HepG2 (cell line): ENCODE results near the gene LRRC43. TPM values are rescaled to one million over a fixed set of nuclear protein-coding genes. Genes with fewer than 3 reads are reported as not detected.

Experiments used
- KAT7 ChIP-seq: IDR thresholded peaks from 2 replicates; pipeline ENCODE4 v1.6.1; 2018; ENCODE audit warnings: borderline replicate concordance, missing compliant biosample characterization
- KLF13 ChIP-seq: sonication (generic); formaldehyde crosslinking; IDR thresholded peaks from 2 replicates; pipeline ENCODE4 v1.4.0; 2020; ENCODE audit warnings: mild to moderate bottlenecking, missing genetic modification reagents
- NPAS2 ChIP-seq: sonication (generic); formaldehyde crosslinking; IDR thresholded peaks from 2 replicates; pipeline ENCODE4 v1.8.0; 2022; ENCODE audit warnings: mild to moderate bottlenecking, missing genetic modification reagents, borderline replicate concordance
- RXRA ChIP-seq: sonication (generic); formaldehyde crosslinking; IDR thresholded peaks from 2 replicates; pipeline ENCODE4 v1.5.1; 2020; ENCODE audit warnings: missing genetic modification reagents
- SMAD3 ChIP-seq: sonication (generic); formaldehyde crosslinking; IDR thresholded peaks from 2 replicates; pipeline ENCODE4 v1.4.0; 2020; ENCODE audit warnings: missing genetic modification reagents
- SMC3 ChIP-seq: IDR thresholded peaks from 2 replicates; pipeline ENCODE4 v1.6.1; 2011; ENCODE audit warnings: low read length, improper control_type of control experiment
- SP4 ChIP-seq: sonication (generic); formaldehyde crosslinking; IDR thresholded peaks from 2 replicates; pipeline ENCODE4 v1.8.1; 2023; ENCODE audit warnings: mild to moderate bottlenecking, missing genetic modification reagents
- SRY ChIP-seq: sonication (generic); formaldehyde crosslinking; IDR thresholded peaks from 2 replicates; pipeline ENCODE4 v1.8.0; 2022; ENCODE audit warnings: mild to moderate bottlenecking, missing genetic modification reagents
- U2AF1 ChIP-seq: fragments of 200-400 bp; formaldehyde crosslinking; optimal IDR thresholded peaks from 2 replicates; pipeline ENCODE3; 2017; ENCODE audit warnings: mild to moderate bottlenecking, low read depth, low read length
- ZNF124 ChIP-seq: sonication (generic); formaldehyde crosslinking; IDR thresholded peaks from 2 replicates; pipeline ENCODE4 v1.4.0; 2020; ENCODE audit warnings: missing genetic modification reagents
- ZNF20 ChIP-seq: sonication (generic); formaldehyde crosslinking; IDR thresholded peaks from 2 replicates; pipeline ENCODE4 v1.4.0; 2020; ENCODE audit warnings: mild to moderate bottlenecking, moderate library complexity, missing genetic modification reagents
- ZNF230 ChIP-seq: sonication (generic); formaldehyde crosslinking; IDR thresholded peaks from 2 replicates; pipeline ENCODE4 v1.4.0; 2020; ENCODE audit warnings: mild to moderate bottlenecking, missing genetic modification reagents
- ZNF34 ChIP-seq: sonication (generic); formaldehyde crosslinking; IDR thresholded peaks from 2 replicates; pipeline ENCODE4 v1.4.0; 2020; ENCODE audit warnings: mild to moderate bottlenecking, missing genetic modification reagents, borderline replicate concordance
- ZNF558 ChIP-seq: sonication (generic); formaldehyde crosslinking; IDR thresholded peaks from 2 replicates; pipeline ENCODE4 v1.9.0; 2022; ENCODE audit warnings: mild to moderate bottlenecking, missing genetic modification reagents, borderline replicate concordance
- ZNF660 ChIP-seq: sonication (generic); formaldehyde crosslinking; IDR thresholded peaks from 2 replicates; pipeline ENCODE4 v1.5.1; 2020; ENCODE audit warnings: mild to moderate bottlenecking, low read depth, missing genetic modification reagents, borderline replicate concordance
- ZNF678 ChIP-seq: sonication (generic); formaldehyde crosslinking; IDR thresholded peaks from 2 replicates; pipeline ENCODE4 v1.4.0; 2020; ENCODE audit warnings: mild to moderate bottlenecking, missing genetic modification reagents
- polyA plus RNA-seq, 8 experiments: library from polyadenylated mRNA; depleted of rRNA in 3 of 8; stranded (reverse) in 7 of 8; unstranded in 1 of 8; fragments of >200 nt; fragmentation: Illumina TruSeq in 4 of 8; extraction: Trizol in 4 of 8; gene quantifications; 2 replicates each; pipeline versions ENCODE4 v1.2.1 to v1.2.3, GENCODE V29; 2011 to 2016; ENCODE audit warnings: low read depth in 4 of 8, missing spikeins in 1 of 8, mixed read lengths in 1 of 8; ENCODE audit not compliant: insufficient read depth in 1 of 8
- total RNA-seq, 5 experiments: library from RNA; depleted of rRNA; stranded (reverse); fragments of >200 nt; fragmentation: Illumina TruSeq; extraction: Trizol; gene quantifications; 2 replicates each; pipeline ENCODE4 v1.2.3, GENCODE V29; 2016; ENCODE audit warnings: low read depth in 1 of 5
- TF ChIP-seq, protein P1 (sequence below): sonication (generic); formaldehyde crosslinking; IDR thresholded peaks from 2 replicates; pipeline ENCODE4 v1.5.0; 2020; ENCODE audit warnings: missing genetic modification reagents
- TF ChIP-seq, protein P2 (sequence below): sonication (generic); formaldehyde crosslinking; IDR thresholded peaks from 2 replicates; pipeline ENCODE4 v1.5.0; 2020; ENCODE audit warnings: missing genetic modification reagents
- TF ChIP-seq, protein P3 (sequence below): sonication (generic); formaldehyde crosslinking; IDR thresholded peaks from 2 replicates; pipeline ENCODE4 v1.9.0; 2021; ENCODE audit warnings: mild to moderate bottlenecking, missing genetic modification reagents
- TF ChIP-seq, protein P4 (sequence below): sonication (generic); formaldehyde crosslinking; IDR thresholded peaks from 2 replicates; pipeline ENCODE4 v1.5.0; 2020; ENCODE audit warnings: mild to moderate bottlenecking, missing genetic modification reagents

Gene LRRC43
- total and polyA plus RNA-seq, 2 of the 13 experiments (the other 11 are each of a cell fraction or from before 2014, with no cell fraction given): not detected

GRCh38 chr12:122225683-122226365 is 42.9 kb downstream of the LRRC43 start, which contains the start of gene DIABLO (continued):
- TF ChIP-seq RXRA (CRISPR knock-in tag) (peak; percentile 86), ZNF124 (CRISPR knock-in tag) (peak; percentile 57; the same call in 1 of the 2 replicates), ZNF34 (CRISPR knock-in tag) (no peak), ZNF230 (no peak; the same call in 1 of the 2 replicates), SMAD3 (CRISPR knock-in tag) (peak; percentile 68; the same call in 1 of the 2 replicates), KLF13 (CRISPR knock-in tag) (peak; percentile 83; the same call in 1 of the 2 replicates), NPAS2 (no peak), SMC3 (no peak), U2AF1 (no peak), ZNF20 (CRISPR knock-in tag) (no peak), ZNF660 (CRISPR knock-in tag) (no peak), ZNF558 (no peak), KAT7 (CRISPR knock-in tag) (no peak; the same call in none of the 2 replicates), SRY (CRISPR knock-in tag) (peak; percentile 64; the same call in 1 of the 2 replicates), SP4 (CRISPR knock-in tag) (peak; percentile 99), ZNF678 (no peak)
- TF ChIP-seq, protein P1, sequence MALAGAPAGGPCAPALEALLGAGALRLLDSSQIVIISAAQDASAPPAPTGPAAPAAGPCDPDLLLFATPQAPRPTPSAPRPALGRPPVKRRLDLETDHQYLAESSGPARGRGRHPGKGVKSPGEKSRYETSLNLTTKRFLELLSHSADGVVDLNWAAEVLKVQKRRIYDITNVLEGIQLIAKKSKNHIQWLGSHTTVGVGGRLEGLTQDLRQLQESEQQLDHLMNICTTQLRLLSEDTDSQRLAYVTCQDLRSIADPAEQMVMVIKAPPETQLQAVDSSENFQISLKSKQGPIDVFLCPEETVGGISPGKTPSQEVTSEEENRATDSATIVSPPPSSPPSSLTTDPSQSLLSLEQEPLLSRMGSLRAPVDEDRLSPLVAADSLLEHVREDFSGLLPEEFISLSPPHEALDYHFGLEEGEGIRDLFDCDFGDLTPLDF (CRISPR knock-in tag): peak; percentile 83; the same call in 1 of the 2 replicates
- TF ChIP-seq, protein P2, sequence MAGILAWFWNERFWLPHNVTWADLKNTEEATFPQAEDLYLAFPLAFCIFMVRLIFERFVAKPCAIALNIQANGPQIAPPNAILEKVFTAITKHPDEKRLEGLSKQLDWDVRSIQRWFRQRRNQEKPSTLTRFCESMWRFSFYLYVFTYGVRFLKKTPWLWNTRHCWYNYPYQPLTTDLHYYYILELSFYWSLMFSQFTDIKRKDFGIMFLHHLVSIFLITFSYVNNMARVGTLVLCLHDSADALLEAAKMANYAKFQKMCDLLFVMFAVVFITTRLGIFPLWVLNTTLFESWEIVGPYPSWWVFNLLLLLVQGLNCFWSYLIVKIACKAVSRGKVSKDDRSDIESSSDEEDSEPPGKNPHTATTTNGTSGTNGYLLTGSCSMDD (CRISPR knock-in tag): no peak
- TF ChIP-seq, protein P3, sequence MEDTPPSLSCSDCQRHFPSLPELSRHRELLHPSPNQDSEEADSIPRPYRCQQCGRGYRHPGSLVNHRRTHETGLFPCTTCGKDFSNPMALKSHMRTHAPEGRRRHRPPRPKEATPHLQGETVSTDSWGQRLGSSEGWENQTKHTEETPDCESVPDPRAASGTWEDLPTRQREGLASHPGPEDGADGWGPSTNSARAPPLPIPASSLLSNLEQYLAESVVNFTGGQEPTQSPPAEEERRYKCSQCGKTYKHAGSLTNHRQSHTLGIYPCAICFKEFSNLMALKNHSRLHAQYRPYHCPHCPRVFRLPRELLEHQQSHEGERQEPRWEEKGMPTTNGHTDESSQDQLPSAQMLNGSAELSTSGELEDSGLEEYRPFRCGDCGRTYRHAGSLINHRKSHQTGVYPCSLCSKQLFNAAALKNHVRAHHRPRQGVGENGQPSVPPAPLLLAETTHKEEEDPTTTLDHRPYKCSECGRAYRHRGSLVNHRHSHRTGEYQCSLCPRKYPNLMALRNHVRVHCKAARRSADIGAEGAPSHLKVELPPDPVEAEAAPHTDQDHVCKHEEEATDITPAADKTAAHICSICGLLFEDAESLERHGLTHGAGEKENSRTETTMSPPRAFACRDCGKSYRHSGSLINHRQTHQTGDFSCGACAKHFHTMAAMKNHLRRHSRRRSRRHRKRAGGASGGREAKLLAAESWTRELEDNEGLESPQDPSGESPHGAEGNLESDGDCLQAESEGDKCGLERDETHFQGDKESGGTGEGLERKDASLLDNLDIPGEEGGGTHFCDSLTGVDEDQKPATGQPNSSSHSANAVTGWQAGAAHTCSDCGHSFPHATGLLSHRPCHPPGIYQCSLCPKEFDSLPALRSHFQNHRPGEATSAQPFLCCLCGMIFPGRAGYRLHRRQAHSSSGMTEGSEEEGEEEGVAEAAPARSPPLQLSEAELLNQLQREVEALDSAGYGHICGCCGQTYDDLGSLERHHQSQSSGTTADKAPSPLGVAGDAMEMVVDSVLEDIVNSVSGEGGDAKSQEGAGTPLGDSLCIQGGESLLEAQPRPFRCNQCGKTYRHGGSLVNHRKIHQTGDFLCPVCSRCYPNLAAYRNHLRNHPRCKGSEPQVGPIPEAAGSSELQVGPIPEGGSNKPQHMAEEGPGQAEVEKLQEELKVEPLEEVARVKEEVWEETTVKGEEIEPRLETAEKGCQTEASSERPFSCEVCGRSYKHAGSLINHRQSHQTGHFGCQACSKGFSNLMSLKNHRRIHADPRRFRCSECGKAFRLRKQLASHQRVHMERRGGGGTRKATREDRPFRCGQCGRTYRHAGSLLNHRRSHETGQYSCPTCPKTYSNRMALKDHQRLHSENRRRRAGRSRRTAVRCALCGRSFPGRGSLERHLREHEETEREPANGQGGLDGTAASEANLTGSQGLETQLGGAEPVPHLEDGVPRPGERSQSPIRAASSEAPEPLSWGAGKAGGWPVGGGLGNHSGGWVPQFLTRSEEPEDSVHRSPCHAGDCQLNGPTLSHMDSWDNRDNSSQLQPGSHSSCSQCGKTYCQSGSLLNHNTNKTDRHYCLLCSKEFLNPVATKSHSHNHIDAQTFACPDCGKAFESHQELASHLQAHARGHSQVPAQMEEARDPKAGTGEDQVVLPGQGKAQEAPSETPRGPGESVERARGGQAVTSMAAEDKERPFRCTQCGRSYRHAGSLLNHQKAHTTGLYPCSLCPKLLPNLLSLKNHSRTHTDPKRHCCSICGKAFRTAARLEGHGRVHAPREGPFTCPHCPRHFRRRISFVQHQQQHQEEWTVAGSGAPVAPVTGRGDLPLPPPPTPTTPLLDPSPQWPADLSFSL (CRISPR knock-in tag): no peak
- TF ChIP-seq, protein P4, sequence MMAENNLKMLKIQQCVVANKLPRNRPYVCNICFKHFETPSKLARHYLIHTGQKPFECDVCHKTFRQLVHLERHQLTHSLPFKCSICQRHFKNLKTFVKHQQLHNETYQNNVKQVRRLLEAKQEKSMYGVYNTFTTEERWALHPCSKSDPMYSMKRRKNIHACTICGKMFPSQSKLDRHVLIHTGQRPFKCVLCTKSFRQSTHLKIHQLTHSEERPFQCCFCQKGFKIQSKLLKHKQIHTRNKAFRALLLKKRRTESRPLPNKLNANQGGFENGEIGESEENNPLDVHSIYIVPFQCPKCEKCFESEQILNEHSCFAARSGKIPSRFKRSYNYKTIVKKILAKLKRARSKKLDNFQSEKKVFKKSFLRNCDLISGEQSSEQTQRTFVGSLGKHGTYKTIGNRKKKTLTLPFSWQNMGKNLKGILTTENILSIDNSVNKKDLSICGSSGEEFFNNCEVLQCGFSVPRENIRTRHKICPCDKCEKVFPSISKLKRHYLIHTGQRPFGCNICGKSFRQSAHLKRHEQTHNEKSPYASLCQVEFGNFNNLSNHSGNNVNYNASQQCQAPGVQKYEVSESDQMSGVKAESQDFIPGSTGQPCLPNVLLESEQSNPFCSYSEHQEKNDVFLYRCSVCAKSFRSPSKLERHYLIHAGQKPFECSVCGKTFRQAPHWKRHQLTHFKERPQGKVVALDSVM: peak; percentile 45; the same call in 1 of the 2 replicates
